Measurements from ENCODE around the gene SYNE1. TPM values are rescaled to one million over a fixed set of nuclear protein-coding genes. Genes with fewer than 3 reads are reported as not detected.

Gene SYNE1
- total RNA-seq, 4 donors from 2014 or later, result 411 to 622 (median 490) TPM

DNA sequence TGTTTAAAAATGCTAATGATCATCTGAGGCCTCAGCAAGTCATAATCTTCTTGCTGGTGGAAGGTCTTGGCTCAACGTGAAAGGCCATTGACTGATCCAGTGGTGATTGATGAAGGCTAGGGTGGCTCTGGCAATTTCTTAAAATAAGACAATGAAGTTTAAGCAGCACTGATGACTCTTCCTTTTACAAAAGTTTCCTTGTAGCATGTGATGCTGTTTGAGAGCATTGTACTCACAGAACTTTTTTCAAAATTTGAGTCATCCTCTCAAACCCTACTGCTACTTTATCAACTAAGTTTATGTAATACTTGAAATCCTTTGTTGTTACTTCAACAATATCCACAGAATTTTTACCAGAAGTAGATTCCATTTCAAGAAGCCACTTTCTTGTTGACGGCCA, 447.4 kb downstream of the SYNE1 start:
- Histone ChIP-seq H3K9me3 (no peaks in the 10 kb centered on the region), H3K4me3 (replicated peaks in 1 of 3) (no peak overlapping the region), H3K27ac (no peak overlapping the region), H3K4me1 (no peaks in the 10 kb centered on the region), H3K27me3 (no peaks in the 10 kb centered on the region), H3K36me3 (peaks cover 0 to 5% of the 10 kb centered on the region in 2 donors)
- TF ChIP-seq POLR2A (IDR thresholded peaks at IDR 0.05) (no peak), CTCF (IDR thresholded peaks at IDR 0.05) (no peak)
- WGBS, 2 donors, result 92 to 94% methylated on average over 2 of the region's 2 CpGs
- DNase-seq, result no peak
- intact Hi-C loops (cut with DNase I), result no loop called here

DNA sequence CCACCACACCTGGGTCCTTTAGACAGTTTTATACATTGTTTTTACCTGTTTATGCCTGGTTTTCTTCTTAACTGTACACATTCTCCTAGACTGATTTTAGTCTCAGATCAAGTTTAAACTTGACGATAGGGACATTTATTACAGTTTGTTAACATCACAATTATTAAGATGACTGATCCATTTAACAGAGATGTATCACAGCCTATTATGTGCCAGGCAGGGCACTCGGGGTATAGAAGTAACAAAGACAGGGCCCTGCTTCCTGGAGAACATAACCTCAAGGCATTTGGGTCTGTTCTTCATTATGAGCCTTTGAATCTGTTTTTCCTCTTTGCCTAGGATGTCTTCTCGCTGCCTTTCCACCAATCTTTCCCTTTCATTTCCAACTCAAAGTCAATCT, 449.2 kb downstream of the SYNE1 start:
- intact Hi-C loops (cut with DNase I), result no loop called here
- no peak for TF ChIP-seq POLR2A (IDR thresholded peaks at IDR 0.05)
- no peak for TF ChIP-seq CTCF (IDR thresholded peaks at IDR 0.05)
- no peaks in the 10 kb centered on the region for H3K9me3 ChIP-seq
- no peaks in the 10 kb centered on the region for H3K4me1 ChIP-seq
- no peak overlapping the region for H3K4me3 ChIP-seq (replicated peaks in 1 of 3)
- WGBS, 2 donors, result 87 to 90% methylated on average over 3 of the region's 3 CpGs
- DNase-seq, result no peak
- no peak overlapping the region for H3K27ac ChIP-seq
- H3K36me3 ChIP-seq, result peaks cover 0 to 5% of the 10 kb centered on the region in 2 donors
- no peaks in the 10 kb centered on the region for H3K27me3 ChIP-seq

- peaks cover 0 to 5% of the 10 kb centered on the region in 2 donors for H3K36me3 ChIP-seq
- DNase-seq, result no peak
- no peak overlapping the region for H3K4me3 ChIP-seq (replicated peaks in 1 of 3)
- H3K27me3 ChIP-seq, result no peaks in the 10 kb centered on the region
- 94 to 96% methylated on average over 3 of the region's 3 CpGs for WGBS, 2 donors
- no peak overlapping the region for H3K27ac ChIP-seq
- TF ChIP-seq POLR2A (IDR thresholded peaks at IDR 0.05) (no peak), CTCF (IDR thresholded peaks at IDR 0.05) (no peak)
- H3K9me3 ChIP-seq, result no peaks in the 10 kb centered on the region
- intact Hi-C loops (cut with DNase I), result no loop called here
- no peaks in the 10 kb centered on the region for H3K4me1 ChIP-seq
These were observed 450.3 kb downstream of the SYNE1 start for GRCh38 chr6:152186840-152187239.

- no peak for DNase-seq
- intact Hi-C loops (cut with DNase I), result no loop called here
- Histone ChIP-seq H3K4me3 (replicated peaks in 1 of 3) (no peak overlapping the region), H3K27me3 (no peaks in the 10 kb centered on the region), H3K9me3 (no peaks in the 10 kb centered on the region), H3K4me1 (no peaks in the 10 kb centered on the region), H3K36me3 (peaks cover 0 to 5% of the 10 kb centered on the region in 2 donors), H3K27ac (no peak overlapping the region)
- WGBS, 2 donors, result 72 to 81% methylated on average over 6 of the region's 6 CpGs
- no peak for TF ChIP-seq POLR2A (IDR thresholded peaks at IDR 0.05)
- TF ChIP-seq CTCF (IDR thresholded peaks at IDR 0.05), result no peak
These were observed 452.1 kb downstream of the SYNE1 start for GRCh38 chr6:152184917-152185574.

DNA sequence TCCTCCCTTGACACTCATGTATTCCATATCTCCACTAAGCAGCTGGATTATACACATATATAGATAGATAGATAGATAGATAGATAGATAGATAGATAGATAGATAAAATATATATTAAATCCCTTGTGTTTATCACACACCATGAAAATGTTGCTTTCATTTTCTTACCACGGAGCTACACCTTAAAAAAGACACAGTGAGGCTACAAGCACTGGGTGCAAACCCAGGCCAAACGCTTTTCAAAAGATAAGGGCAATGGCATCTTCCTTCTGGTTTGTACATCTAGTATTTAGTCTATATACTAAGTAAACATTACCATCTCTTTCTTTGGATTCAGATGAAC, 452.6 kb downstream of the SYNE1 start:
- TF ChIP-seq POLR2A (IDR thresholded peaks at IDR 0.05), result no peak
- TF ChIP-seq CTCF (IDR thresholded peaks at IDR 0.05), result no peak
- DNase-seq, result no peak
- peaks cover 0 to 8% of the 10 kb centered on the region in 2 donors for H3K36me3 ChIP-seq
- no peaks in the 10 kb centered on the region for H3K27me3 ChIP-seq
- no peak overlapping the region for H3K4me3 ChIP-seq (replicated peaks in 1 of 3)
- WGBS, 2 donors, result 80 to 82% methylated on average over 2 of the region's 2 CpGs
- H3K9me3 ChIP-seq, result no peaks in the 10 kb centered on the region
- intact Hi-C loops (cut with DNase I), result no loop called here
- H3K27ac ChIP-seq, result no peak overlapping the region
- H3K4me1 ChIP-seq, result no peaks in the 10 kb centered on the region
